CD1c-positive myeloid dendritic cell (primary cell): ENCODE results near the gene MARF1.
"Not testable (repeated sequence)": the region's sequence is repeated elsewhere in the genome, so short reads cannot be mapped to it uniquely, and the experiment has no call there.

Experiments
- DNase-seq: peaks from one replicate; pipeline ENCODE4 v3.0.0-alpha.2; 2016; ENCODE audit errors: extremely low spot score

Gene MARF1

GRCh38 chr16:15643048-15643945 lies at the start of gene MARF1:
Gene MARF1, minus strand, starts transcription at chr16:15643154. Its CDS starts 3,921 bp downstream, at chr16:15639233.
- DNase-seq, result peak; percentile 99

GRCh38 chr16:15692508-15692907 lies 49.6 kb upstream of the MARF1 start:
- not testable (repeated sequence) for DNase-seq

- no peak for DNase-seq
These were observed 48.1 kb upstream of the MARF1 start for GRCh38 chr16:15691046-15691445.

GRCh38 chr16:15690296-15690695 lies 47.3 kb upstream of the MARF1 start:
- no peak for DNase-seq

- DNase-seq, result no peak
These were observed 46.3 kb upstream of the MARF1 start for GRCh38 chr16:15689290-15689689.

- DNase-seq, result no peak
These were observed 43.3 kb upstream of the MARF1 start for GRCh38 chr16:15686287-15686686.

GRCh38 chr16:15682105-15682570 lies 39.2 kb upstream of the MARF1 start:
- peak; percentile 81 for DNase-seq

- no peak for DNase-seq
These were observed 34.5 kb upstream of the MARF1 start for GRCh38 chr16:15677447-15677846.

- DNase-seq, result no peak
These were observed 33.6 kb upstream of the MARF1 start for GRCh38 chr16:15676506-15676905.

GRCh38 chr16:15674571-15674970 lies 31.6 kb upstream of the MARF1 start:
- no peak for DNase-seq

GRCh38 chr16:15672514-15673167 lies 29.7 kb upstream of the MARF1 start:
- peak; percentile 96 for DNase-seq

- DNase-seq, result not testable (repeated sequence)
These were observed 29.2 kb upstream of the MARF1 start for GRCh38 chr16:15672127-15672513.

GRCh38 chr16:15671530-15672117 lies 28.7 kb upstream of the MARF1 start:
- no peak for DNase-seq

- DNase-seq, result no peak
These were observed 24.3 kb upstream of the MARF1 start for GRCh38 chr16:15667091-15667742.

GRCh38 chr16:15665107-15665506 lies 22.2 kb upstream of the MARF1 start:
- no peak for DNase-seq

GRCh38 chr16:15660203-15660601 lies 17.2 kb upstream of the MARF1 start:
- DNase-seq, result no peak

- DNase-seq, result no peak
These were observed 15.6 kb upstream of the MARF1 start for GRCh38 chr16:15658556-15658955.

- DNase-seq, result no peak
These were observed 15.2 kb upstream of the MARF1 start for GRCh38 chr16:15658149-15658548.

GRCh38 chr16:15655561-15655960 lies 12.6 kb upstream of the MARF1 start:
- DNase-seq, result not testable (repeated sequence)

GRCh38 chr16:15654591-15654990 lies 11.6 kb upstream of the MARF1 start:
- no peak for DNase-seq

- no peak for DNase-seq
These were observed 10.3 kb upstream of the MARF1 start for GRCh38 chr16:15653227-15653626.
